Posterior vena cava (tissue), 2 donors: ENCODE results near the gene KCNJ15. TPM values are rescaled to one million over a fixed set of nuclear protein-coding genes. Genes with fewer than 3 reads are reported as not detected.

Experiments used
- DNase-seq: peaks from one replicate; pipeline ENCODE4 v3.0.0-alpha.2; 2020; ENCODE audit warnings: low spot score
- intact Hi-C, 2 donors: fragments of 100-400 bp; cut with DNase I; formaldehyde crosslinking; loops; one replicate each; pipeline versions ENCODE4 v1.14.1 to v1.14.2; 2022 to 2023
- total RNA-seq, 2 donors: library from RNA; stranded (reverse); fragmentation: NEBNext Ultra II Directional; extraction: Animal tissue kit (Norgen Biotek cat#: 25700); gene quantifications; one replicate each; pipeline ENCODE4 v1.2.1, GENCODE V29; 2021
- donor health status: DM: yes; HTN: yes; CAD: no.
- donor health status: DM: yes; HTN: yes; CAD: no.

KCNJ15 gene
- total RNA-seq, 2 donors from 2014 or later, result 2.3 to 3.4 TPM

DNA sequence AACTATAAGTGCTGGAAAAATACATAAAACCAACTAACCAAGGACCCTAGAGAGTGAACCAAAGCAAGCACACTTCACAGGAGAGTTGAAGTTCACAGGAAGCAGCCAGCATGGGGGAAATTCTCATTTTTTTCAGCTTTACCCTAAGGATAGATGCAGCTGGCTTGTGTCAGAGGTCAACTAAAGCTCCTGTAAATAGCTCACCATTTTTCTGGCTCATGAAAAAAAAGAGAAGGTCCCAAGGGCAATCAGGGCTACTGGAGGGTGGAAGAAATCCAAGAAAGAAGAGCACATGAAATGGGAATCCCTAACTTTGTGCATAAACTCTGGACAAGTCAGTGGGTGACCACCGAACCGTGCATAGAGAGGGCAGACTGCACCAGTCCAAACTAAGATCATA, 58.3 kb downstream of the KCNJ15 start:
- no peak for DNase-seq
- intact Hi-C loops, result no loop called here

- intact Hi-C loops, result no loop called here
- no peak for DNase-seq
Observed at GRCh38 chr21:38319781-38320180, 63.0 kb downstream of the KCNJ15 start.

DNA sequence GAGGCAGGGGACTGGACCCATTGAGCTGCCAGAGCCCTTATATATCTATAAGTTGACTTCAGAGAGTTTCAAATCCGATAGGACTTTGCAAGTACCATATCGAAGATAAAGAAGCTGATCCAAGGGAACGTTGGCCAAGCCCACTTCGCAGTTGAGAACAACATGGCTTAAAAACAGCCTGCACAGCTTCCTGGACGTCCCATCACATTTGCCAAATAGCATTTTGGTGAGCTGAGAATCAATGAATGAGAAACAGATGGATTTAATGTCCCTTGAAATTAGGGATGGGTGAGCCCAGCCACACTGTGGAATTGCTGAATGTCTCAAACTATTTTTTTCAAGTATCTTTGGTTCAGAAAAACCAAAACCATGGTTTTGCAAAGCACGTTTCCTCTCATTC, 64.8 kb downstream of the KCNJ15 start:
- DNase-seq, result no peak

DNA sequence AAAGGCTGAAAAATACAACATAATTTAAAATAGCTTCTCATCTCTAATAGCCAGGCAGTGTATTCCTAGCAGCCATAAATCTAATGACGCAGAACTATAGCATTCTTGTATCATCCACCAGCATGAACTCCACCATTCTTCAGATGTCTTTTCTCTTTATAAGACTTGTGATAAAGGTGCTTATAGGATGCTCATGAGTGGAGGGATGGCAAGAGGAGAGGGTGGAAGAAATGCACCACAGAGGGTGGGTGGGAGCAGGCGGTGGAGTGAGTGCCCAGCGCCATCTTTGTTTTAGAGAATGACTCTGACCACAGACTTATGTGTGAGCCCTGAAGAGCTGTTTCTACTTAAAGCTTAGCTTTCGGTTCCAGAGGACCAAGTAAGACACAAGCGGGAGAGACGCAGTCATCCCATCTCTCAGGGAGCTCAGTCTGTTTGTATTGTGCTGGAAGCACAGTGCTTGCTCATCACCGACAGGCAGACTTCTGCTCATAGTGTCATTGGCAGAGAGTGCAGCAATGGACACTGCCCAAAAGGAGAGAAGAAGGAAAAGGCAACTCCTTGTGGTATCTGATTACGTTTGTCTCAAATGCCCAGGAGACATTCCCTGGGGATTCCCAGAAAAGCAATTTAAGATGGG, 65.6 kb downstream of the KCNJ15 start:
- intact Hi-C loops, result no loop called here
- no peak for DNase-seq

More for the DNA sequence above, 64.8 kb downstream of the KCNJ15 start:
- intact Hi-C loops, result no loop called here

- intact Hi-C loops, result no loop called here
- DNase-seq, result no peak
Observed at GRCh38 chr21:38323721-38324531, 67.1 kb downstream of the KCNJ15 start.

GRCh38 chr21:38325216-38325615, 68.4 kb downstream of the KCNJ15 start:
- no peak for DNase-seq
- intact Hi-C loops, result no loop called here

DNA sequence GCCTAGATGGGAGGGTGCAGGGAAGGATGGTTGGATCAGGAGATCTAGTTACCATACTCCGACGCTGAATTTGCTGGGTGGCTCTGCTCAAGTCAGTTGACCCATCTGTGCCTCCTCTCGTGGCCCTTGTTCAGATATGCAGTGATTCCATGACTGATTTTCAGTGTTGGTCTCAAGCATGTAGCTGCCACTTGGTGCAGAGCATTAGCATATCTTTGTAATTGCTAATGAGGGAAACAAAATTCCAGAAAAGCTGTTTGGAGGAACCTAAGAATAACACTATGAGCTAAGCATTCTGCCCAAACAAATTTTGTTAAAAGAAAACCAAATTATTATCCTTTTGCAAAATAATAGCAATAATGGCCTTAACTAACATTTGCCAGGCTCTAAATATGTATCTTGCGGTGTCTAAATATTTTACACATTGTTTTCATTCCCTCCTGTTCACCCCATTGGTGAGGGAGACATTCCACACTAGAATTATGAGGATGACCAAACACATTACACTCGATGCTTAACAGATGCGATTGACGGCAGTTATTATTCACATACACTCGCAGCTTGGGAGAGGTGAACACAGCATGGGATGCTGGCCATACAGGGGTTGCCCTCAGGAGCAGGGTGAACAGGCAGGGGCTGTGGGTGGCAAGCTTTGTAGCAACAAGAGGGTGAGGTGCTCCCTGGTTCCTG, 69.1 kb downstream of the KCNJ15 start:
- intact Hi-C loops, result no loop called here

DNA sequence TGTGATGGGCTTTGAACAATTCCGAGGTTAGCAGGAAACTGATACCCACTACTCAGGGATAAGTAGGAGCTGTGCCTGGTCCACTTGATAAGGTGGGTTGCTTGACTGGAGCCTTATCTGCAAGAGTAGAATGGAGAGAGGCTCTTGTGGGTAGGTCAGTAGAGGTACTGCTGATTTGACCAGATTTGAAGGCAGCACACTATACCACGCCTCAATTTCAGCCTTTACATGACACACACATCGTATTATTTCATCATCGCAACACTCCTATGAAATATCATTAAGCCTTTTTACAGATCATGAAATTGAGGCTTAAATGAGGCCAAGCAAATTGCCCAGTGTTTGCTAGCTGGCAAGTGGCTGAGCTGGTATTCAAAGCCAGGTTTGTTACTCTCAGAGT, 69.6 kb downstream of the KCNJ15 start:
- intact Hi-C loops, result no loop called here
- DNase-seq, result no peak

More for the DNA sequence above, 69.1 kb downstream of the KCNJ15 start:
- DNase-seq, result no peak

DNA sequence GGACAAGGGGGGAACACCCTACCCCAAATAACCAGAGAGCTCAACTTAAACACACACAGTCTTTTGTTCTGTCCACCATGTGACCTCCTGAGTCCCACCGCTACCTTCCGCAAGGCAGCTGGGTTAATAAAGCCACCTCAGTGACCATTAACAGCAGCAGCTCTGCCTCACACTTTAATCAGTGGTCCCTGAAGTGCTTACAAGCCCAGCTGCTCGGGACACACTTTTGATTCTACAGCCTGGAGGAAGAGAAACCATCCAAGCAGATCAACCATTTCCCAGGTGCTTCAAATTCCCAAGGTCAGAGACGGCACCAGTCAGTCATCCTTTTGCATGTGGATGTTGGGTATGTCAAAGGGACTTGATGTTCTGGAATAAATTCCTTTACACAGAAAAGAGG, 70.1 kb downstream of the KCNJ15 start:
- intact Hi-C loops, result no loop called here
- no peak for DNase-seq

DNA sequence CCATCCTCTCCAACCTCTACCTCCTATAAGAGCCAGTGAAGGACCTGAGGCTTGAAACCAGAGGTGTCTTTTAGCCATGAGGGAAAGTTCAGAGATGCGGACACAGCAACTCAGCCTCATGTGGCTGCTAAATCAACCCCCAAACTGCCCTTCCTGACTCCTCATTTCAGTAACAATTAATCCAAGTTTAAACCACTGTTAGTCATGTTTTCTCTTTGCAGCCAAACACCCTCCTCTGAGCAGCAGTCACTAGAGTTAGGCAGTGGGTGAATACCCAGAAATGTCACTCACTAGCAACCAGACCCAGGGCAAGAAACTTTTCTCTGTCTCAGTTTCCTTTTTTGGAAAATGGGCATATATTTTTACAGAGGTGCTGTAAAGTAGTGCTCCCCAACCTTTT, 71.2 kb downstream of the KCNJ15 start:
- intact Hi-C loops, result no loop called here
- no peak for DNase-seq

- no peak for DNase-seq
- intact Hi-C loops, result no loop called here
Observed at GRCh38 chr21:38329162-38329561, 72.4 kb downstream of the KCNJ15 start.

- intact Hi-C loops, result no loop called here
- DNase-seq, result no peak
Observed at GRCh38 chr21:38330666-38331065, 73.9 kb downstream of the KCNJ15 start.

DNA sequence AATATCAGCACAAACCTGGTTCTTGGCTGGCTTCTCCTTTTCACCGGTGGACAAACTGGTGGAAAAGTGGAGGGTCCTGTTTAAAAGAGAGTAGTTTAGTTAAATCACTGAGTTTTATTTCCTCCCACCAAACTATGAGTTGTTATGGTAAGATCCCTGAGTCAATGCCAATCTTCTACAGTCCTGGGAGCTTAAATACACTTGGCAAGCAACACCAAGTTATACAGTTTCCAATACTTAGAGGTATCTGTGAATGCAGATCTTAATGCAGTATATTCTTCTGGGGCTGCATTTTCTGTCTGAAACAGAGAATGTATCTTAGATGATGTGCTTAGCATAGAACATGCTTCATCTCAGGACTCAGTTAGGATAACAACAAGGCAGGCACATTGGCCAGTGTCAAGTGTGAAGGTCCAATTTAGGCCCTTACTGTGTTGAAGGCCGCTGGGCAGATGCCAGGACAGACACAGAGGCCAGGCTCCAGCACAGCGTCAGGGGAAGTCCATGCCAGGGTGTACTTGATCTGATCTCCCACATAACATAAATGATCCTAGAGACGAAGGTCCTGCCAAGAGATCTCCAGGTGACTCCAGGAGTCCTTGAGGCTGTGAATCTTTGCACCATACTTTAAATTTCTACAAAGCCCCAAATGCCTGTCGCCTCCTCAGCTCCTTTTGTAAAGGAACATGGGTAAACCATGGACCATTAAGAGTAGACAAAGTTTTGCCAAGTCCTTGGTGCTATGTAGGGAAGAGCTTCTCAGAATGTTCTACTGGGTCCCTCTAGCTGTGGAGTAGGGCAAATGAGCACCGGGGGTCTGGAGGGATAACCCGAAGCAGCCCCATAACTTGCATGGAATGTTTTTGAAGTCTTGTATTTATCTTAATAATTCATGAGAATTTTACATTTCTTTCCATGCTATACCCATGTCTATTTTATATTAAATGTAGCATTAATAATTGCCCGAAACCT, 76.8 kb downstream of the KCNJ15 start:
- intact Hi-C loops, result no loop called here
- no peak for DNase-seq

DNA sequence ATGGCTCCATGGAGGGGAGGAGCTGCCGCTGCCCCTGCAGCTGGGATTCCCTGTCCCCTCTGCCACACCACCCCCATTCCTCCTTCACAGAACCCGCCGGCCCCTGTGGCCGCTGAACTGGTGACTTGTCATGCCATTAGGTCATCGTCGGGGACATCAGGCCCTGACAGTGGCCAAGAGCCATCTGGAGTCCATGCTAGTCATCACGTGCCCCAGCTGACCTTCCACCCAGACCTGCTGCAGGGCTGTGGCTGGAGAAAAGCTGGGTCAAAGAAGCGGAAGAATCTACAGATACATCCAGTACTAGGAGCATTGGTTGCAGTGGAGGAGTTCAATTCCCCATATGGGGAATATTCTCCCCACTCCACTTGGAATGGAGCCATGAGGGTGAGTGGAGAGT, 78.1 kb downstream of the KCNJ15 start:
- intact Hi-C loops, result no loop called here
- no peak for DNase-seq

DNA sequence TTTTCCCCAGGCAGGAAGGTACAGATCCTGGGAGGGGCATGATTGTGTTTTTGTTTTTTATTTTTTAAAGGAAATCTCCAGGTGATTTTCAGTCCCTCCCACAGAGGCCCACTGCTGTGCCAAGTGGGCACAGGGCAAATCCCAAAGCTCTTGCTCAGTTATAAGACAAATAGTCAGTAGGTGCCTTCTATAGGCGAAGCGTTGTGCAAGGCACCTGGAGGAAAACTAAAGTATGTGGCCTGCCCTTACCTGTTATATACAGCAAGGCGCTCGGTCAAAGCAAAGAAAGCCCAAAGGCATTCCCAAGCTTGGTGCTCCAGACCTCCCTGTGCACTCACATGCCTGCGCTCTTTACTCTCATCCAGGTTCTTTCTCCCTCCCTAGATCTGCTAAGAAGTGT, 81.0 kb downstream of the KCNJ15 start:
- intact Hi-C loops, result no loop called here
- no peak for DNase-seq

- intact Hi-C loops, result no loop called here
- no peak for DNase-seq
Observed at GRCh38 chr21:38340131-38340530, 83.3 kb downstream of the KCNJ15 start.

- intact Hi-C loops, result no loop called here
- peak; percentile 90 for DNase-seq
Observed at GRCh38 chr21:38341546-38342012, 84.8 kb downstream of the KCNJ15 start.

- DNase-seq, result no peak
- intact Hi-C loops, result no loop called here
Observed at GRCh38 chr21:38342739-38343138, 85.9 kb downstream of the KCNJ15 start.

DNA sequence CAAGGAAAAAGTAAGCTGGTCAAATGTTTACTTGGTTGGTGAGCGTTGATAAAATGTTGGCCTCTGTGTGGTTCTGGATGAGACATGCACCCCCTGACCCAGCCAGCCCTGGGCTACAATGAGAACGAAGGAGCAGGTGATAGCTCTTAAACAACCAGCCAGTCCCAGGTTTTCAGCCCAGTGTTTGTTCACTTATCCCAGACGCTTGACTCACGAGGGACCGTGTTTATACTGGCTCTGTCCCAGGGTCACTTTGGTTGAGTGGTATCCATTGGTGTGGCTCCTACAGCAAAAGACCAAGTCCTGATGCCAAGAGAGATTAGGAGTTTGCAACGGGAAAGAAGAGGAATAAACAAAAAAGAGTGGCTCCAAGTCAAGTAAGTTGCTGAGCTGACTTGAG, 86.9 kb downstream of the KCNJ15 start:
- intact Hi-C loops, result no loop called here
- peak; percentile 85 for DNase-seq
